ENCODE data around the gene KBTBD13. TPM values are rescaled to one million over a fixed set of nuclear protein-coding genes. Genes with fewer than 3 reads are reported as not detected.

KBTBD13 gene
- total RNA-seq, 4 donors from 2014 or later = not detected

GRCh38 chr15:65060641-65061397, 15.7 kb upstream of the KBTBD13 start:
- Histone ChIP-seq H3K27me3 (no peaks in the 10 kb centered on the region), H3K4me1 (peaks cover 4 to 100% (median 34%) of the 10 kb centered on the region in 3 donors), H3K27ac (peak overlapping the region; percentile 74 to 99 (median 94)), H3K4me3 (no peak overlapping the region), H3K9me3 (no peaks in the 10 kb centered on the region), H3K36me3 (peaks cover 0 to 51% of the 10 kb centered on the region in 2 donors)
- 31 to 40% methylated on average over 1 to 3 of the region's 6 CpGs for WGBS, 2 donors (ENCODE audit: low coverage in 1 of 2)
- ATAC-seq = no peak
- TF ChIP-seq POLR2AphosphoS5 (IDR thresholded peaks at IDR 0.05) (no peak), CTCF (IDR thresholded peaks at IDR 0.05) (no peak), EP300 (IDR thresholded peaks at IDR 0.05) (no peak), POLR2A (IDR thresholded peaks at IDR 0.05) (no peak)

- H3K4me1 ChIP-seq = peaks cover 4 to 100% (median 31%) of the 10 kb centered on the region in 3 donors
- H3K9me3 ChIP-seq = no peaks in the 10 kb centered on the region
- ATAC-seq = no peak
- TF ChIP-seq CTCF (IDR thresholded peaks at IDR 0.05) (no peak), EP300 (IDR thresholded peaks at IDR 0.05) (no peak), POLR2A (IDR thresholded peaks at IDR 0.05) (no peak), POLR2AphosphoS5 (IDR thresholded peaks at IDR 0.05) (no peak)
- H3K4me3 ChIP-seq = no peak overlapping the region
- H3K27ac ChIP-seq = peak overlapping the region; percentile 74 to 99 (median 94)
- H3K27me3 ChIP-seq = no peaks in the 10 kb centered on the region
- 69 to 81% methylated on average over 3 to 5 of the region's 5 CpGs for WGBS, 2 donors (ENCODE audit: low coverage in 1 of 2)
- H3K36me3 ChIP-seq = peaks cover 0 to 39% of the 10 kb centered on the region in 2 donors
Measured at GRCh38 chr15:65062061-65062460, 14.5 kb upstream of the KBTBD13 start.

- H3K4me1 ChIP-seq = peaks cover 4 to 100% (median 31%) of the 10 kb centered on the region in 3 donors
- H3K4me3 ChIP-seq = no peak overlapping the region
- H3K27me3 ChIP-seq = peaks cover 2% of the 10 kb centered on the region
- TF ChIP-seq POLR2AphosphoS5 (IDR thresholded peaks at IDR 0.05) (no peak), CTCF (IDR thresholded peaks at IDR 0.05) (no peak)
- peak overlapping the region; percentile 74 to 99 (median 94) for H3K27ac ChIP-seq
- no peaks in the 10 kb centered on the region for H3K9me3 ChIP-seq
- peaks cover 0 to 32% of the 10 kb centered on the region in 2 donors for H3K36me3 ChIP-seq
- 33 to 53% methylated on average over 3 of the region's 5 CpGs for WGBS, 2 donors (ENCODE audit: low coverage in 1 of 2)
- ATAC-seq = no peak
Measured at GRCh38 chr15:65062726-65063125, 13.8 kb upstream of the KBTBD13 start.

GRCh38 chr15:65066001-65066634, 10.4 kb upstream of the KBTBD13 start:
- Histone ChIP-seq H3K36me3 (peaks cover 0 to 12% of the 10 kb centered on the region in 2 donors), H3K27ac (peak overlapping the region; percentile 89 to 99 (median 94)), H3K9me3 (no peaks in the 10 kb centered on the region), H3K4me1 (peaks cover 18 to 100% (median 53%) of the 10 kb centered on the region in 3 donors), H3K4me3 (peak overlapping the region; percentile 70 to 90), H3K27me3 (peaks cover 5% of the 10 kb centered on the region)
- TF ChIP-seq EP300 (IDR thresholded peaks at IDR 0.05) (no peak), CTCF (IDR thresholded peaks at IDR 0.05) (no peak), POLR2AphosphoS5 (IDR thresholded peaks at IDR 0.05) (no peak)
- WGBS, 2 donors (ENCODE audit: low coverage in 1 of 2) = 14 to 16% methylated on average over 3 of the region's 3 CpGs
- ATAC-seq = no peak
